ENCODE measurements around the gene KLHL40. TPM values are rescaled to one million over a fixed set of nuclear protein-coding genes. Genes with fewer than 3 reads are reported as not detected.

Gene KLHL40
- total and polyA plus RNA-seq, 4 donors = 0.05 TPM; not detected in 3

GRCh38 chr3:42689421-42690014 is 4.2 kb downstream of the KLHL40 start:
- Histone ChIP-seq H3K4me3 (no peak overlapping the region), H3K36me3 (ENCODE audit: control insufficient read depth in 4 of 4, insufficient read depth in 4 of 4, low read length in 4 of 4) (no peaks in the 10 kb centered on the region), H3K27ac (ENCODE audit: low read depth in 1 of 2, low read length in 1 of 2) (no peak overlapping the region), H3K9me3 (ENCODE audit: control insufficient read depth in 4 of 4, insufficient read depth in 3 of 4, low read length in 3 of 4) (peaks cover 0 to 6% (median 0%) of the 10 kb centered on the region in 4 donors), H3K9ac (ENCODE audit: insufficient read depth in 1 of 2, low read length in 2 of 2) (no peak overlapping the region), H3K27me3 (ENCODE audit: control insufficient read depth in 3 of 3, insufficient read depth in 3 of 3, low read length in 2 of 3) (peaks cover 0 to 21% (median 14%) of the 10 kb centered on the region in 3 donors), H3K4me1 (ENCODE audit: control insufficient read depth in 5 of 5, insufficient read depth in 5 of 5, low read length in 5 of 5) (peaks cover 0 to 4% (median 0%) of the 10 kb centered on the region in 5 donors)
- no peak for ATAC-seq (ENCODE audit: insufficient read depth, low FRiP score)
- no peak for TF ChIP-seq CTCF (IDR thresholded peaks at IDR 0.05; ENCODE audit: control extremely low read depth, extremely low read depth)
- 61 to 65% methylated on average over 9 of the region's 9 CpGs for WGBS, 2 donors
- DNase-seq = no peak

GRCh38 chr3:42690191-42690590 is 4.9 kb downstream of the KLHL40 start:
- no peak for TF ChIP-seq CTCF (IDR thresholded peaks at IDR 0.05; ENCODE audit: control extremely low read depth, extremely low read depth)
- 73 to 79% methylated on average over 7 of the region's 7 CpGs for WGBS, 2 donors
- H3K4me1 ChIP-seq (ENCODE audit: control insufficient read depth in 5 of 5, insufficient read depth in 5 of 5, low read length in 5 of 5) = peaks cover 0 to 4% (median 0%) of the 10 kb centered on the region in 5 donors
- H3K9ac ChIP-seq (ENCODE audit: insufficient read depth in 1 of 2, low read length in 2 of 2) = no peak overlapping the region
- H3K27me3 ChIP-seq (ENCODE audit: control insufficient read depth in 3 of 3, insufficient read depth in 3 of 3, low read length in 2 of 3) = peaks cover 0 to 15% (median 13%) of the 10 kb centered on the region in 3 donors
- peaks cover 0 to 6% (median 0%) of the 10 kb centered on the region in 4 donors for H3K9me3 ChIP-seq (ENCODE audit: control insufficient read depth in 4 of 4, insufficient read depth in 3 of 4, low read length in 3 of 4)
- H3K36me3 ChIP-seq (ENCODE audit: control insufficient read depth in 4 of 4, insufficient read depth in 4 of 4, low read length in 4 of 4) = no peaks in the 10 kb centered on the region
- H3K4me3 ChIP-seq = no peak overlapping the region
- DNase-seq (no peak), ATAC-seq (ENCODE audit: insufficient read depth, low FRiP score) (no peak)
- no peak overlapping the region for H3K27ac ChIP-seq (ENCODE audit: low read depth in 1 of 2, low read length in 1 of 2)

- Histone ChIP-seq H3K9me3 (ENCODE audit: control insufficient read depth in 4 of 4, insufficient read depth in 3 of 4, low read length in 3 of 4) (peaks cover 0 to 6% (median 0%) of the 10 kb centered on the region in 4 donors), H3K9ac (ENCODE audit: insufficient read depth in 1 of 2, low read length in 2 of 2) (no peak overlapping the region), H3K4me1 (ENCODE audit: control insufficient read depth in 5 of 5, insufficient read depth in 5 of 5, low read length in 5 of 5) (peaks cover 0 to 2% (median 0%) of the 10 kb centered on the region in 5 donors), H3K36me3 (ENCODE audit: control insufficient read depth in 4 of 4, insufficient read depth in 4 of 4, low read length in 4 of 4) (no peaks in the 10 kb centered on the region), H3K27ac (ENCODE audit: low read depth in 1 of 2, low read length in 1 of 2) (no peak overlapping the region), H3K27me3 (ENCODE audit: control insufficient read depth in 3 of 3, insufficient read depth in 3 of 3, low read length in 2 of 3) (peaks cover 0 to 10% (median 6%) of the 10 kb centered on the region in 3 donors), H3K4me3 (no peak overlapping the region)
- DNase-seq (no peak), ATAC-seq (ENCODE audit: insufficient read depth, low FRiP score) (no peak)
- TF ChIP-seq CTCF (IDR thresholded peaks at IDR 0.05; ENCODE audit: control extremely low read depth, extremely low read depth) = no peak
- WGBS, 2 donors = 79 to 86% methylated on average over 10 of the region's 10 CpGs
Measured at GRCh38 chr3:42690766-42691680, 5.7 kb downstream of the KLHL40 start.
